ENCODE measurements around the gene ST7.

The ST7 gene

DNA sequence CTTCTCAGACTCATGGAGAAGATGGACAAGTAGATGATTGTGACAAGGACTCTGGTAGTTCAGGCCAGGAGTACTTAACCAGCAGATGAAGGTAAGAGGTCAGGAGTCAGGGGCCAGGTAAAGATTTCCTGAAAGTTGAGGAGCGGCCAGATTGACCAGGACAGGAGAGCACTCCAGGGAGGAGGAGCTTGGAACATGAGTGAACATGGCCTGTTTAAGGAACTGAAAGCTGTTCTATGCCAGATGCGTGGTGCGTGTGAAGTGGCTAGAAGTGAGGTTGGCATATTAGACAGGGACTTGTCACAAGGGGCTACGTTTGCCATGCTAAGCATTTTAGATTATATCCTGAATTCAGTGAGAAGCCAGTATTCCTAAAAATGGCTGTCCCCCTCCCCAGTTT lies 212.4 kb downstream of the ST7 start:
- no peak for DNase-seq

DNA sequence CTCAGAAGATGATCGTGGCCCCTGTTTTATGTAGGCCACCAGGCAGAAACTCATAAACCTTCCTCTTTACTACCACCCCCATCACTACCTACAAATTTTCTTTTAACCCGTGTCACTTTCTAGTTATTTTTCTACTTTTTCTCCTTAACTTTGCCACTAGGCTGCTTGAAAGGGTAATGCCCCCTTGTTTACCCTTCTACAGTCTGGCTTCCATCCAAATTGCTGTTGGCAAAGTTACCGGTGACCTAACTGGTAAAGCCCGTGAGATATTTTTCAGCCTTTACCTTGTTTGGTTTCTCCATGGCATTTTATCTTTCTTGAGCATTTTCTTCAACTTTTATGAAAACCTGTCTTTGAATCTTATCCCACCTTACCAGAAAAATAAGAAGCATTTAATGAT lies 216.6 kb downstream of the ST7 start:
- no peak for DNase-seq

DNA sequence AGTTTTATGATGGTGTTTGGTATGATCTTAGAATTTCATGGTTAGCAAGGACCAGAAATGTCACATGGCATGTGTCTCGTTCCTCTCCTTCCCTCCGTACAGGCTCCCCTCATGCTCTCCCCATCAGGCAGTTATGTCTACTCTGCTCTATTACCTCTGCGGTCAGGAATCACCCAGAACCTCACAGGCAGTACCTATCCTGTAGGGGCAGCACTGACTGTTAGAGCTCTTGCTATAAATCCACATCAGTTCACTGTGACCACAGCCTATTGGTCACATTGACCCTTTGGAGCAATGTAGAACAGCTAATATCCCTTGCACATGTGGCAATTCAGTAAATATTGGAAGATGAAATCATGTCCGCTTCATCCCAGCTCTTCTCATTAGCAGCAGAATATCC lies 217.8 kb downstream of the ST7 start:
- DNase-seq = no peak

DNA sequence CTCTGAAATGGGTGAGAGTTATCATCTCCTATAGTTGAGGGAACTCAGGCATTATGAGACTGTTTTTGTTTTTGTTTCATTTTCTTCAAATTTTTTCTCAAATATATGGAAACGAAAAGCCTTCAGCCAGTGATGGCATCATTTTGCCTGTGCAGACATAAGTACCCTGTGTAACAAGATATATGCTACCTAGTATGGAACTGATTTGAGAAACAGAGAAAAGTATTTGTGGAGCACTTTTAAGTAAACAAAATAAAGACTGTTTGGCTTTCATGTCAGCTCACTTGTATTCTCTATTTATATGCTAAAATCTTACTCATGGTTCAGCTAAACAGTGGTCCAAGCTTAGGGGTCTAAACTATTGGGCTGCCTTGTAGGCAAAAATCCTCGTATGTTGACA lies 219.0 kb downstream of the ST7 start:
- DNase-seq = no peak

DNA sequence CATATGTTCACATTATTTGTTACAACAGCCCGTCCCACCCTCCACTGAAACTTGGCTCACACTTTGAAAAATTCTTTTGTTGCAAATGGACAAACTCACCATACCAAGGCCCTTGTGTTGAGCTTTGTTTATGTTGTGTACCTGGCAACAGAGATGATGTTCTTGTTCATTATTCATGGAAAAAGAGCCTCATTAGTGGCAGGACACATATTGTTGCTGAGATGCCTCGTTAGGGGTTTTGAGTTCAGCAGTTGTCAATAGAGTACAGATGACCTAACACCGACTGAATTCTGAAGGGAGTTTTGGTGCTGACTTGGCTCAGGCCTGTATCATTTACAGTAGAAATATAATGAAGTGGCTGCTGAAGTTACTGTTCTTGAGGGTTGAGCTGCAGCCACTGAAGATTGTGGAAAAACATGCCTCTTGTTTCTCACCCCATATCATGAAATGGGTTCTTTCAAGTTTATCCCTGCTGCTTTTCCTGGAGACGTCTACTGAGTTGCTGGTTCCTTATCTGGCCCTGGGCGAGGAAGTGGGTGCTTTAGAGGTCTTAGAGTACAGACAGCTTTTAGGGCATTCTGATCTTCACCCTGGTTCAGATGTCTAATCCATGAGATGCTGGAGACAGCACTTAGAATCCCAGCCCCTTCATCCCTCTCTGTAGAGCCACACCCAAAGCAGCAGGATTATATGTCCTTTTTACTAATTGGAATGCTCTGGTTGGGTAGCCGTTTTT lies 219.9 kb downstream of the ST7 start:
- DNase-seq = no peak

DNA sequence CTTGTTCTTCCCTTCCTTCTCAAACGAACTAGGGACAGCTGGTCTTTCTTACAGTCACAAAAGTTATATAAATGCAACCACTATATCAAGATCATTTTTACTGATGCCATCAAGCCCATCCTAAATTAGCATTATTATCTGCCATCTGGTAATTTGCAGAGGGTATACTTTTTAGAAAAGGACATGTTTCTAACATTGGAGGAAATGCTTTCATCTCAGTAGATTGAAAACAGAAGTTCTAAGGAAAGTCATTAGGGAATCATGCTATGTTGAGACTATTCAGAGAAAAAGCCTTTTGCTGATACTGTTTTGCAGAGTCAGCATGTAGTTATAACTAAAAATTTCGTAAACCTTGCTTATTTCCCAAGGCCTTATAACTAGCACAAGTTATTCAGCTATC lies 222.9 kb downstream of the ST7 start:
- DNase-seq = no peak

DNA sequence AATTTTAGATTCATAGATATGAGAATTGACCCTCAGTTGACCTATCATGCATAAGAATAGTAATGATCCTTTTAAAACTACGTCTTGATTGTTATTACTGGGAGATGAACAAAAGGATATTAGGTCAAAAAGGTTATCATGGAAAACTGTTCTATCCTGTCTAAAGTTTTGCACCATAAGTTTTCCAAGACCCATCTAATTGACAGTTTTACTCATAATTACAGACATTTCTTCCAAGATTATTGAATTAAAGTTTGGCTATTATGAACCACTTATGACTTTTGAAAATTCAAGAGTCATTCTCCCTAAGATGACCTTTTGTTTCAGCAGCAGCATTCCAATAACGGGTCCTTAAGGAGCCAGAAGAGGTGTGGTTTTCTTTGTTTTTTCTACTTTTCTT lies 225.3 kb downstream of the ST7 start:
- DNase-seq = no peak

DNA sequence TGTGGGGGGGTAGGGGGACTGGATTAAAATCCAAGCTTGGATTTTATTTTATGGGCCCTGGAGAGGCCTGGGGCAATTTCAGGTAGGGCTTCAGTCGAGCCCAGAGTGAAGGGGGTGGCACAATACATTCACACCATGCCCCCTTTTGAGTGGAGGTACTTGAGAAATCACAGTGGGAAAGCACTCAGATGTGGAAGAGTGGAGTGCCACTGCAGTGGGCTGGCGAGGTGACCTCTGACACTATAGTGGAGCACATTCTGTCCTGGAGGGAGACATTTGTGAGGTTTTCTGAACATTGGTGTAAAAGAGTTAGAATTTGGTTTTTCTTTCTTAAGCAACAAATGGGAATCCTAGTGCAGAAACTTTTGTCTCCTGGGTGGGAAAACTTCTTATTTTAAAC lies 226.4 kb downstream of the ST7 start:
- no peak for DNase-seq

DNA sequence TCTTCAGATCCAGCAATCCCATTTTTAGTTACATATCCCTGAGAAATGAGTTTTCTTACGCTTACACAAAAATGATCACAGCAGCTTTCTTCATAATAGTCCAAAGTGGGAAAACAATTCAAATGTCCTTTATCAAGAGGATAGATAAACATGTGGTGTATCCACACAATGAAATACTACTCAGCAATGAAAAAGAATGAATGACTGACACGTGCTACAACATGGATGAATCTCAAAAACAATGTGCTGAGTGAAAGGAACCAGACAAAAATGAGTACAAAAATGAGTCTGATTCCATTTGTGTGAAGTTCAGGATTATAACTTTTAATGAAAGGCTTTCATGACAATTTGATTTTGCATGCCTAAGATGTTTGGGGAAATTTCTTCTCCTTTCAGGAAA lies 230.4 kb downstream of the ST7 start:
- no peak for DNase-seq

DNA sequence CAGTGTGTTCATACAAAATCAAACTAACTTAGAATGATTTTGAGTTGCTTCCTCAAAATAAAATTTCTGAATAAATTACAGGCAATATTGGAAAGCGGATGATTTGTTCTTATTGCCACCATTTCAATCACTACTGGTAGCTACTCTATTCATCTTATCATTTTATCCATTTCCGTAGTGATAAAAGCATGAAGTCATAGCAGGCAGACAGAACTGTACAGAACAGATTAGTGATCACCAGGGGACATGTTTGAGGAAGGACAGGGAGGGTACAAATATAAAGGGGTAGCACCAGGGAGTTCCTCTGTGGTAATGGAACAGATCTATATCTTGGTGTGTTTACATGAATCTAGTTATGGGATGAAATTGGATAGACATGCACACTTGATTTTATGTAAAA lies 231.1 kb downstream of the ST7 start:
- DNase-seq = no peak

DNA sequence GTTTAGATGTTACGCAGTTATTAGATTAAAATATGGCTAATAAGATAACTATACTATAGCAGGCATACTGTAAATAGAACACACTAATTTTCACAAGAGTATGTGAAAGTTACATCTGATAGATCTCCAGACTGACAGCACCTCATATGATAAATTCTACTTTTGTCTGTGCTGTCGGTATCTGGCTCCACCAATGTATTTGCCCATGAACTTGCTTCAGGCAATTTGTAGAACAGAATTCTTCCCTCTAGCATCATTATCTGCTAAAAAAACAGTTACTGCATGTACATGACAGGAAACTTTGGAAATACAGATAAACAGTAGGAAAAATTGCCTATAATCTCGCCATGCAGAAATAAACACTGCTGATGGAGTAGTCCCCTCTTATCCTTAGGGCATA lies 231.8 kb downstream of the ST7 start:
- no peak for DNase-seq

DNA sequence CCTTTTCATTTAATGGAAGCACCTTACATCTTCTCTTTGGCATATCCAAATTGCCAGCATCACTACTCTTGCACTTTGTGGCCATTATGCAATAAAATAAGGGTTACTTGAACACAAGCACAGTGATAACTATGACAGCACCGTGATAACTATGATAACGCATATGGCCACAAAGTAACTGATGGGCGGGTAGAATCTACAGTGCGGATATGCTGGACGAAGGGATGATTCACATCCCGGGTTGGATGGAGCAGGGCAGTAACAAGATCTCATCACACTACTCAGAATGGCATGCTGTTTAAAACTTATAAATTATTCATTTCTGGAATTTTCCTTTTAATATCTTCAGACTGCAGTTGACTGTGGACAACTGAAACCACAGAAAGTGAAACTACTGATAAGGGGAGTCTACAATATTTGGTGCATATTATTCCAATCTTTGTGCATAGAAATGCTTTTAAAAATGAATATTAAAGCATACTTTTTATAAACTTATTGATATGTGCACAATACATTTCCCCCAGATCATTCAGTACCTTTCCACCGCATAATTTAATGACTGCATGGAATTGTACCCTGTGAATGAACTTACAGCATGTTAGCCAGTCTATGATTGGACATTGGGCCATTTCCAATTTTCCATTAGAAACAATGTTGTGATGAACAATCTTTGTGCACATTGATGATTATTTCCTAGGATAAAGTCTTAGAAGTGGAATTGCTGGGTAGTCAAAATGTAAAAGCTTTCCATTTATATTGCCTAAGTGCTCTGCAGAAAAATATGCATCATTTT lies 233.1 kb downstream of the ST7 start:
- no peak for DNase-seq

DNA sequence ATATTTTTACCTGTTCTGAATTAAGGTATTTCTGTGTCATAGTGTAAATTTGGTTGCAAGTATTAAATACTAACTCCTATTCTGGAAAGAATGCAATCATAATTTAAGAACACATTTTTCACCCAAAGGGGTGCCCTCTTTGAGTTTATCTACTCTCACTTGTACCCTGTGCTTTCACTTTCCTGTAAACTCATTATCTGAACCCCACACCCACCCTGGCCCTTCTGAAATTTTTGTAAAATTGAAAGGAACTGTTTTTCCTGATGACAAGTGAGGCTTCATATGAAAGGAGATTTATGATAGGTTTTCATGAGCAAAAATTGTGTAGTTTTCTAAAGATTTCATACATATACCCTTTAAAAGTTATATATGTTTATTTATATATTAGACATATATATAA lies 235.1 kb downstream of the ST7 start:
- no peak for DNase-seq

DNA sequence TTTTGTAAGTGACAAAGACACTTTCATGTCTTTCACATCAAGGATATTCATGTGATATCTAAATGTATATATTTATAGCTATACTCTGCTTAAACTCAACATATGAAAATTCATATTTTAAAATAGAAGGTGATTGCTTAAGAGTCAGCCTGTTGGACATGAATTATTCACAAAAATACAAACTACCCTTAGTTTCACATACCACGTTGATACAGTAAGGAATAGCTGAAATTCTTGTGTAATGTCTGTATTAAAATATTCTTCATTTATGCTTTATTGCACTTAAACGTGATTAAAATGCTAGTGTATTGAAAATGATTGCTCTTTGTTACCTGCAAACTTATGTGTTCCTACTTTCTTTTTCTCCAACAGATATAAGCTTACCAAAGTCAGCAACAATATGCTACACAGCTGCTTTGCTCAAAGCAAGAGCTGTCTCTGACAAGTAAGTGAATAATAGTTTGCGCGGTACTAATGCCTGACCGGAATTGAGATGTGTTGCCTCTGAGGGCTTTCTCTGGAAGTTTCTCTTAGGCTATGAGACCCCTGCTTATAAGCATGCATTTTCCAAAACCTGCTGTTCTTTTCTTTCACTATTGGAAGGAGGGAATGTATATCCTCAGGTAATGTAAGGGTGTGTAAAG lies 235.8 kb downstream of the ST7 start:
- no peak for DNase-seq

DNA sequence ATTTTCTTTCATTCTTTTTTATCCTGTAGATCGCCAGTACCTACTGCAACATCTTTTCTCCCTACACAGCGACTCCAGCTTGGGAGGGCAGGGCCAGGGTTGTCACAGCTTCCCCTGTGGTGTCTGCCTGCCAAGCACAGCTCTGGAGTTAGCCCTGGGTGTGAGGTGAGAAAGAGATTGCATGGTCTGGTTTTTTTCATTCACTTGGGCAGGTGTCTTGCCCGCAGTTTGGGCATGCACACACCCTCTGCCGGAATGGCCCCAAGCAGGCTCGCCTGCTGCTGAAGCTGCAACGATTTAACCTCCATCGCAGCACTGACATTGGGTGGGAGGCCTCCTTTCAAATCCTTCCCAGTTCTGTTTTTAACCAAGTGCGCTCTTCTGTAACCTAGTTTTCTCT lies 236.8 kb downstream of the ST7 start:
- no peak for DNase-seq

DNA sequence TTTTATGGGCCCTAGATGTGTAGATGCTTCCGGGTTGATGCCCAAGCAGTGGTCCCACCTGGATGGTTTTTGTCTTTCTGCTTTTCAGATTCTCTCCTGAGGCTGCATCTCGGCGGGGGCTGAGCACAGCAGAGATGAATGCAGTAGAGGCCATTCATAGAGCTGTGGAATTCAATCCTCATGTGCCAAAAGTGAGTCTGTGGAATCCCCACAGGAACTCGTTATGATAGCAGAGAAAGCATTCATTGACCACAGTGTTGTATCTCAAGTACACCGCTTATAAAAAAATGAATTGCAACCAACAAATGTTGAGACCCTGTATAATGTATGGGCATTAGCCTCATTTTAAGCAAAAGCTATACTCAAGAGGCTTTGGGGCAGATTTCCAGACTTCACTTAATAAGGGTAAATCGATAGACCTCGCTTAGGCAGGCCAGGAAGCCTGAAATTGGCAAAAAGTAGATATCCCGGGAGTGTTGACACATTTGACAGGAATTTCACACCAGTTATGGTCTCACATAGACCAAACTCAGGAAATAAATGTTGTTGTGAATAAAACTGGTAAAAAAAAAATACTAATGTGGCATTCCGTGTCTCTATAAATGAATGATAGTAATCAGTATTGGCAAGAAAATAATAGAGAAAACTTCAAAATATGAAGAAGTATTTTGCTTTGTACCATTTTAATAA lies 237.6 kb downstream of the ST7 start:
- DNase-seq = no peak

DNA sequence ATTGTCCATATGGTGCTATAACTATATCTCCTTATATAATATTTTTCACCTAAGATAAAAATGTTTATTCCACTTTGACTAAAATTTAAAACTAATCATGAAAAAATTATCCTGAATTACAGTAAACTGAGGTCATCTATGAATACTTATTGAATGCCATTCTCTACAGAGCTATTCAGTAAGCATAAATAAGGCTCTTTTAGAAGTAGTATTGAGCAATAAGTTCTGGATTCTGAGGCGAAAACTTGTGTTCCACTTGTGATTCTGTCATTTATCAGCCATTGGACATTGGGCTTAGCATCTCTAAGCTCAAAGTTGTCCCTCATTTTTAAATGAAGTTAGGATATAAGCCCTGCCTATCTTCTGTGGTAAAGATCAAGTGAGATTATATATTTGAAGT lies 238.8 kb downstream of the ST7 start:
- no peak for DNase-seq

DNA sequence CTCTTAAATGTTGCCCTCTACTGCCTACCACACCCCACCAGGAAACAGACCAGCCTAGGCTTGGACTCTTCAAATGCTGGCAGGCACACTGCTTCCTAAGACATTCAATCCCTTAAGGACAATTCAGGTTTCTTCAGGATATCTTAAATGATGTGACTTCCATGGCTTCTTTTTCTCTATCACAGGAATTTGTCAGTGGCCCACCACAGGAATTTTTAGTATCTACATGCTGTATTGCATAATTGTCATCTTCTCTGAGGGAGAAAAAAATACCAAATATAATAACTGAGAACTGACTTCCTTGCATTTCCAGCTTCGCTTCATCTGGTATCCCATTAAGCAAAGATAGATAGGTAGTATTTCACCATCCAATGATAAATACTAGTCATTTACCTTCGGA lies 240.3 kb downstream of the ST7 start:
- DNase-seq = no peak

DNA sequence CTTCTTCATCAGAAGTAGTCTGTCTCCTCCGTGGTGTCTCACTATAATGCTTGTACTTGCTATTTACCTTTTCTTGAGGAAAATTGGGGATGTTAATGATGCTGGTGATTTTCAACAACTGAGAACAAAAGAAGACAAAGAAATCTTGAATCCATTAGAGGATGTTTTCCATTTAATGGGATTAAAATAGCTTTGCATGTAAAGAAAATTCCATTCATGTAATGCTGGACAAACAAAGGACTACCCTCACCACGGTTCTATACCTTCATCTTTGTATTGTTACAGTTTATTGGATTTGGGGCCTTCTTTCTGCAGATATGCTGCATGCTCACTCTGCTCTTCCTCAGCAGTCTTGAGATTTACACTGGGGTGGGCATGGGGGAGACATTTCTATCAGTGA lies 241.1 kb downstream of the ST7 start:
- no peak for DNase-seq

DNA sequence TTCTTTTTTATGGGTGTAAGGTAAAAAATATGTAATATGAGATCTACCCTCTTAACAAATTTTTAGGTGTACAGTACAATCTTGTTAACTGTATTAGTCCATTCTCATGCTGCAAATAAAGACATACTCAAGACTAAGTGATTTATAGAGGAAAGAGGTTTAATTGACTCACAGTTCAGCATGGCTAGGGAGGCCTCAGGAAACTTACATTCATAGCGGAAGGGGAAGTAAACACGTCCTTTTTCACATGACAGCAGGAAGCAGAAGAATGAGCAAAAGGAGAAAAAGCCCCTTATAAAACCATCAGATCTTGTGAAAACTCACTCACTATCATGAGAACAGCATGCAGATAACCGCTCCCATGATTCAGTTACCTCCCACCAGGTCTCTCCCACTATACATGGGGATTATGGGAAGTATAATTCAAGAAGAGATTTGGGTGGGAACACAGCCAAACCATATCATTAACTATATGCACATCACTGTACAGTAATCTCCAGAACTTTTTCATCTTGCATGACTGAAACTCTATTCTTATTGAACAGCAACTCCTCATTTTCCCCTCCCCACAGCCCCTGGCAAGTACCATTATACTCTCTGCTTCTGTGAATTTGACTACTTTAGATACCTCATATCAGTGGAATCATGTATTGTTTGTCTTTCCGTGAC lies 242.2 kb downstream of the ST7 start:
- DNase-seq = no peak

DNA sequence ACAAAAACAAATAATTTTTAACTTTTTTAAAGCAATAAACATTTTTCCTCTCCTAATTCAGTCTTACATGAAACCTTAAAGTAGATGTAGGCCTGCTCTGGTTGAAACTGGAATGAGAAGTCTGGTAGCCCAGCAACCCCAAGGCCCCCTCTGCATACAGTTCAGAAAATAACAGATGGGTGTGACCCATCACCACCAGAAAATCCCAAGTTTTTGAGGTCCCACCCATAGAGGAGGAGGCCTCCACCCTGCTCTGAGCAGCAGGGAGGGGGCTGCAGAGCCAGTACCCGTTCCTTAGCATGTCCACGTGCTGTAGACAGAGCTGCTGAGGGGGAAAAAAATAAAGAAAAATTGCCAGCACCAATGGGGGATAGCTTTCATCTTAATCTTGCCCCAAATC lies 246.8 kb downstream of the ST7 start:
- DNase-seq = no peak

DNA sequence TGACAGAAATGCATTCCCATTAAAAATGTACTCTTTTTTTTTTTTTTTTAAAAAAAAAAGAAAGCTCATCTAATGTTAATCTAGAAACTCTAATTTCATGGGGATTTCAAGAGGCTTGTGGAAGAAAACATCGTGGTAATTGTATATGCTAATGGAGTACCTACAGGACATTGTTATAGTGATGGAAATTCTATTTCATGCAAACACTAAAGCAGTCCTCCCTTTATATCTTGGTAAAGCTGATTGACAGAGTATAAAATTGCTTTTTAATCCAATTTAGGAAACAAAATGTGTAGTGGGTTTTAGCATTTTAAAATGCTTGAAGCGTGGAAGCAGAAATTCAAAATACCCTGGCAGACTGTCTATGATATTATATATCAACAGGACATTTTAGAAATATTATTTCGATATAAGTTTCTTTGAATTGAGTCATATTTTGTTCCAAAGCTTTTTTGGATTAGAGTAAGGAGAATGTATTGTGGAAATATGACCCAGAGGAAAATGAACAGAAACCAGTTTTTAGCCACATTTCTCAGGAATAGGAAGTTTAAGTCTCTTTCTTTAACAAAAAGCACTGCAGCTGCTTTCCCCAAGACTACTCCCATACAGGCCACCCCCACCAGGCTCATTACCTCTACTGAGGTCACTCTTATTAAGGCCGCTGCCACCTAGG lies 247.6 kb downstream of the ST7 start:
- no peak for DNase-seq

DNA sequence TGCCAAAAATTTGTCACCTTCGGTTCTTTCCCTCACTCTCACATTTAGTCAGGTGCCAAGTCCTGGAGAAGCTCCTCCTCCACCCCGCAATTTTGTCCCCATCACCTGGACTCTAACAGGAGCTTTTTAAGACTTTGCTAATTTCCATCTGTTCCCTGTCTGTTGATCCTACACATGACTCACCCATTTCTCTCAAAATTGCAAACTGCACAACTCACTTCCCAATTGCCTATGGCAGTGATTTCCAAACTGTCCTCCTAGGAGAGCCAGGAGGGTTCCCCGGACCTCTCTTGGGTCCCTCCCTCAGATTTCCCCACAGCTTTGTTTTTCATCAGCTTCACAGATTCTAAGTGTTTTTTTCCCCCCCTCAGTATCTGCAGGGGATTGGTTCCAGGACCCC lies 249.2 kb downstream of the ST7 start:
- no peak for DNase-seq

All from stimulated activated naive CD4-positive, alpha-beta T cell (primary cell).